ENCODE results near the gene CYTH4. TPM values are rescaled to one million over a fixed set of nuclear protein-coding genes. Genes with fewer than 3 reads are reported as not detected.
A peak's percentile ranks its signal among the peaks of the same experiment; 100 is the strongest.

CYTH4 gene
- polyA plus RNA-seq, 6 donors from 2014 or later: 29.3 to 74.9 (median 46.1) TPM

DNA sequence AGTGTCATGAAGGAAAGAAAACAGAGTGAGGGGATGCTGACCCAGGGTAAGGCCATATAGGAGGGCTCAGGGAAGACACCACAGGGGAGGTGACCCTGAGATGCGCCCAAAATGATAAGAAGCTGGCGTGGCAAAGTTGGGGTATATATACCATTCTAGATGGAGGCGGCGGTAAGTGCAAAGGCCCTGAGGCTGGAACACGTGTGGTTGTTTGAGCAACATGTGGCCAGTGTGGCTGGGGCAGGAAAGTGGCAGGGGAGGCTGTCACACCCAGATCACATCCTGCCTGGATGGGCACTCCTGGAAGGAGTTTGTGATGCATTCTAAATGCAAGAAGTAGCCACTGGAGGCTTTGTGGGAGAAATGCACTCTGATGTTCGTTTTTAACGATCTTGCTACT is 70.2 kb downstream of the CYTH4 start:
- H3K4me1 Mint-ChIP-seq: no peaks in the 10 kb centered on the region
- H3K9me3 Mint-ChIP-seq: no peaks in the 10 kb centered on the region
- H3K27ac Mint-ChIP-seq: peak overlapping the region in 1 of 6 donors; percentile 49
- peaks cover 9 to 24% (median 10%) of the 10 kb centered on the region in 3 donors for H3K27me3 Mint-ChIP-seq
- no peak for DNase-seq
- peak overlapping the region in 1 of 8 donors; percentile 30 for H3K4me3 Mint-ChIP-seq
- no peak for ATAC-seq (ENCODE audit: low read depth in 2 of 2)
- no peaks in the 10 kb centered on the region for H3K36me3 Mint-ChIP-seq

DNA sequence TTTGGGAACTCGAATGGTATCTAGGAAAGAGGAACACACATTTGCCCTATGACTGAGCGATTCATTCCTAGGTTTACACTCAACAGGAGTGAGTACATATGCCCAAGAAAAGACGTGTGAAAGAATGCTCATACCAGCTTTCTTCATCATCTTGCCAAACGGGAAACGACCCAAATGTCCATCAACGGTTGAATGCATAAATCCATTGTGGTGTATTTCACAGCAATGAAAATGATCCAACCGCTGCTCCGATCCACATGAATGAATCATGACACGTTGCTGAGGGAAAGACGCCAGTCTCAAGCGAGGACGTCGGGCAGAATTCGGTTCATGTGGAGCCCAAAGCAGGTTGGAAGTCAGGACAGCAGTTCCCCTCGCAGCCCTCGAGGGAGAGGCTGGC is 71.5 kb downstream of the CYTH4 start:
- H3K27me3 Mint-ChIP-seq: peaks cover 9 to 24% (median 10%) of the 10 kb centered on the region in 3 donors
- no peaks in the 10 kb centered on the region for H3K9me3 Mint-ChIP-seq
- H3K4me3 Mint-ChIP-seq: no peak overlapping the region
- no peaks in the 10 kb centered on the region for H3K36me3 Mint-ChIP-seq
- H3K27ac Mint-ChIP-seq: peak overlapping the region in 1 of 6 donors; percentile 6
- DNase-seq (no peak), ATAC-seq (ENCODE audit: low read depth in 2 of 2) (no peak)
- H3K4me1 Mint-ChIP-seq: no peaks in the 10 kb centered on the region

GRCh38 chr22:37354261-37354660 is 72.0 kb downstream of the CYTH4 start:
- Mint-ChIP-seq H3K27ac (no peak overlapping the region), H3K4me1 (no peaks in the 10 kb centered on the region), H3K9me3 (no peaks in the 10 kb centered on the region), H3K27me3 (peaks cover 9 to 24% (median 10%) of the 10 kb centered on the region in 3 donors), H3K36me3 (no peaks in the 10 kb centered on the region), H3K4me3 (no peak overlapping the region)
- ATAC-seq (ENCODE audit: low read depth in 2 of 2) (no peak), DNase-seq (no peak)

- no peaks in the 10 kb centered on the region for H3K36me3 Mint-ChIP-seq
- DNase-seq: no peak
- H3K27me3 Mint-ChIP-seq: peaks cover 9 to 24% (median 10%) of the 10 kb centered on the region in 3 donors
- ATAC-seq (ENCODE audit: low read depth in 2 of 2): no peak
- H3K27ac Mint-ChIP-seq: no peak overlapping the region
- no peaks in the 10 kb centered on the region for H3K9me3 Mint-ChIP-seq
- no peaks in the 10 kb centered on the region for H3K4me1 Mint-ChIP-seq
- no peak overlapping the region for H3K4me3 Mint-ChIP-seq
Measured at GRCh38 chr22:37354670-37355069, 72.4 kb downstream of the CYTH4 start.

DNA sequence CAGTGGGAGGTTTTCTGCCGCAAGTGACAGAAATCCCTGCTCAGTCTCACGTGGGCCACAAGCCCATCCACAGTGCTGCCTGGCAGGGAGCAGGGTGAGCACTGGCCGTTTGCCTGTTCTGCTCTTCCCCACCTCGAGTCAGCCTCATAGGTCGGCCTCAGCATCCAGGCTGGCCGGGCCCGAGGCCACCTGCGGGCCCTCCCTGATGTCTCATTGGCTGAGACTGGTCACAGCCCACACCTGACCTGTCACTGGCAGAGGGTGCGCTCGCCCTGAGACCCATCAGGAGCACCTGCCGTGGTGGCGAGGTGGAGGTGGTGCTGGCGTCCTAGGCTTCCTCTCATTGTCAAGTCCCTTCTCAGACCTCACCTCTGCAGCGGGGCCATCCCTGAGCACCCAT is 72.9 kb downstream of the CYTH4 start:
- DNase-seq (no peak), ATAC-seq (ENCODE audit: low read depth in 2 of 2) (no peak)
- no peaks in the 10 kb centered on the region for H3K4me1 Mint-ChIP-seq
- H3K36me3 Mint-ChIP-seq: no peaks in the 10 kb centered on the region
- no peak overlapping the region for H3K4me3 Mint-ChIP-seq
- H3K9me3 Mint-ChIP-seq: no peaks in the 10 kb centered on the region
- peaks cover 9 to 24% (median 10%) of the 10 kb centered on the region in 3 donors for H3K27me3 Mint-ChIP-seq
- no peak overlapping the region for H3K27ac Mint-ChIP-seq

DNA sequence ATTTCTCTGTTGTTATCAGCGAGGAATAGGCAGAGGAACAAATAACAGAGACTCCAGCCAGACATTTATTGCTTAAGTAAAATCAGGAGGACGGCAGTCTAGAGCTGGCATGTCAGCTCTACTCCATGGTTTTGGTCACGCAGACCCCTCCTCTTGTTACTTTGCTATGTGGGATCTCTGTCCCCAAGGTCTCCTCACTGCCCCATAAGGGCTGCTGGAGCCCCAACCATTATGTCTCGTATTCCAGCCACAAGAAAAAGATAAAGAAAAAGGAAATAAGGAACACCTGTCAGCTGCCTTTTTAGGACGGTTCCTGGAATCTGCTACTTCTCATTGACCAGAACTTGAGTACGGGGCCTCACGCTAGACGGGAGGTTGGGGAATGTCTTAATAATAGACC is 74.6 kb downstream of the CYTH4 start:
- peaks cover 5 to 7% (median 5%) of the 10 kb centered on the region in 3 donors for H3K4me1 Mint-ChIP-seq
- H3K27ac Mint-ChIP-seq: no peak overlapping the region
- DNase-seq (no peak), ATAC-seq (ENCODE audit: low read depth in 2 of 2) (no peak)
- peaks cover 0 to 14% (median 10%) of the 10 kb centered on the region in 3 donors for H3K27me3 Mint-ChIP-seq
- no peaks in the 10 kb centered on the region for H3K36me3 Mint-ChIP-seq
- H3K4me3 Mint-ChIP-seq: no peak overlapping the region
- no peaks in the 10 kb centered on the region for H3K9me3 Mint-ChIP-seq

GRCh38 chr22:37357446-37358075 is 75.3 kb downstream of the CYTH4 start:
- DNase-seq (no peak), ATAC-seq (ENCODE audit: low read depth in 2 of 2) (no peak)
- Mint-ChIP-seq H3K4me3 (no peak overlapping the region), H3K27me3 (peaks cover 0 to 10% (median 8%) of the 10 kb centered on the region in 3 donors), H3K36me3 (no peaks in the 10 kb centered on the region), H3K4me1 (peaks cover 5 to 7% (median 5%) of the 10 kb centered on the region in 3 donors), H3K9me3 (no peaks in the 10 kb centered on the region), H3K27ac (no peak overlapping the region)

GRCh38 chr22:37358386-37358785 is 76.1 kb downstream of the CYTH4 start:
- no peak overlapping the region for H3K27ac Mint-ChIP-seq
- ATAC-seq (ENCODE audit: low read depth in 2 of 2) (no peak), DNase-seq (no peak)
- no peaks in the 10 kb centered on the region for H3K9me3 Mint-ChIP-seq
- H3K4me1 Mint-ChIP-seq: peaks cover 8 to 10% (median 9%) of the 10 kb centered on the region in 3 donors
- no peaks in the 10 kb centered on the region for H3K36me3 Mint-ChIP-seq
- peaks cover 0 to 10% (median 10%) of the 10 kb centered on the region in 3 donors for H3K27me3 Mint-ChIP-seq
- H3K4me3 Mint-ChIP-seq: no peak overlapping the region

GRCh38 chr22:37358917-37359316 is 76.6 kb downstream of the CYTH4 start:
- peaks cover 9 to 12% (median 11%) of the 10 kb centered on the region in 3 donors for H3K4me1 Mint-ChIP-seq
- H3K27me3 Mint-ChIP-seq: peaks cover 0 to 11% (median 10%) of the 10 kb centered on the region in 3 donors
- no peaks in the 10 kb centered on the region for H3K36me3 Mint-ChIP-seq
- no peak overlapping the region for H3K4me3 Mint-ChIP-seq
- peak overlapping the region in 1 of 6 donors; percentile 45 for H3K27ac Mint-ChIP-seq
- no peaks in the 10 kb centered on the region for H3K9me3 Mint-ChIP-seq
- ATAC-seq (ENCODE audit: low read depth in 2 of 2): no peak
- no peak for DNase-seq

DNA sequence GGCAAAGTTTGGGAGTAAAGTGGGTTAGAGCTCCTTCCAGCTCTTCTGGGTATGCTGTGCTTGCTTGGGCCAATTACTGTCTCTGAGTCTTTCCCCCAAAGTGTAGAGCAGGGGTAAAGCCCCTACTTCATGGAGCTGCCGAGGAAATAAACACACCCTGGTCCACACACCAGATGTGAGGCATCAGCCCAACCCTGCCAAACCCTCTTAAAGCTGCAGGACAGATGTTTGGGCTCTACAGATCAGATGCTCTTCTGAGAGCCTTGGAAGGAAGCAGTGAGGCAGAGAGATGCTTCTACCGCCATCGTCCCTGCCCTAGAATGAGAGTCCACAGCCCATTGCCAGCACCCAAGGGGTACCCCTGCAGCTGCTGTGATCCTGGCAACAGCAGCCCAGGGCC is 80.3 kb downstream of the CYTH4 start:
- no peak for ATAC-seq (ENCODE audit: low read depth in 2 of 2)
- no peak for DNase-seq
- Mint-ChIP-seq H3K4me1 (peaks cover 43 to 46% (median 44%) of the 10 kb centered on the region in 3 donors), H3K9me3 (no peaks in the 10 kb centered on the region), H3K36me3 (no peaks in the 10 kb centered on the region), H3K27ac (peak overlapping the region in 2 of 6 donors; percentile 53 to 89), H3K4me3 (no peak overlapping the region), H3K27me3 (peaks cover 0 to 5% (median 0%) of the 10 kb centered on the region in 3 donors)

DNA sequence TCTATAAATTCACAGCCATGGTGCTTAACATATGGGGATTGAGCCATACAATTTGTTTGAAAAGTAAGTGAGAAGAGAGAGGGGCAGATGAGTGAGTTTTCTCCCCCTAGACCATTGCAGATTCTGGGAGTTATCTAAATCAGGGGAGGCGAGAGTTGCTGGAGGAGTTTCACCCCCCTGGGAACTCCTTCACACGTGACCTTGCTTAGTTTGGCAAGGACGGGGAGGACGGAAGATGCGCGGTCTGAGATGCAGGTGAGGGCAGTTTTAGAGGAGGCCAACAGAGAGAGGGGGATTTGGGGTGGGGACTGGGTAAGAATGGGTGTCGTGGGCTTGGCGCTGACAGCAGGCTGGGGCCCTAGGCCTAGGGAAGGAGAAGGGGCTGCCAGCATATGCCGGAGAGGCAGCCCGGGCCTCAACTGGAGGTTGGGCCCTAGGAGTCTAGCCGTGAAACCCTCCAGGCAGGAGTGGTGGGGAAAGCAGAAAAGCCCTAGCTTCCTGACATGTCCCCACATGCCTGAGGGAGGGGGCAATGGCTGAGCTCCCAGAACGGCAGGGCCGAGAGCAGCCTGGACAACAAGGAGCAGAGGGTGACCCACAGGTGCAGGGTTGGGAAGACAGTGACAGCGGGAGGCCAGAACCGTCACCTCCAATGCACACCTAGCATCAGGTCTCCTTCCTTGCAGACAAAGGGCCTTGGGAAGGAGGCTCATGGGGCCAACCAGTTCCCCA is 81.1 kb downstream of the CYTH4 start:
- Mint-ChIP-seq H3K4me1 (peaks cover 45 to 50% (median 46%) of the 10 kb centered on the region in 3 donors), H3K36me3 (no peaks in the 10 kb centered on the region), H3K27ac (peak overlapping the region in 3 of 6 donors; percentile 41 to 89 (median 60)), H3K27me3 (peaks cover 0 to 5% (median 0%) of the 10 kb centered on the region in 3 donors), H3K4me3 (peak overlapping the region in 3 of 8 donors; percentile 6 to 72 (median 47)), H3K9me3 (no peaks in the 10 kb centered on the region)
- no peak for DNase-seq
- no peak for ATAC-seq (ENCODE audit: low read depth in 2 of 2)

All from naive B cell (primary cell).